Gastroesophageal sphincter (tissue), 3 donors: Measurements from ENCODE around the gene QPCTL.

Source experiments
- POLR2A ChIP-seq, 2 donors: fragments of 450-650 bp; IDR thresholded peaks; one replicate each; pipeline ENCODE4 v1.6.1; 2017; ENCODE audit warnings: antibody characterized with exemption in 2 of 2, mild to moderate bottlenecking in 2 of 2, moderate library complexity in 1 of 2
- TF ChIP-seq, protein P1 (sequence below), 4 experiments: fragments of 200-600 bp in 2 of 4; fragments of 450-650 bp in 2 of 4; sonication (generic) in 1 of 4; IDR thresholded peaks; one replicate each; pipeline ENCODE4 v1.5.1; 2017 to 2019; ENCODE audit warnings: antibody characterized with exemption in 4 of 4, mild to moderate bottlenecking in 2 of 4, moderate library complexity in 2 of 4

DNA sequence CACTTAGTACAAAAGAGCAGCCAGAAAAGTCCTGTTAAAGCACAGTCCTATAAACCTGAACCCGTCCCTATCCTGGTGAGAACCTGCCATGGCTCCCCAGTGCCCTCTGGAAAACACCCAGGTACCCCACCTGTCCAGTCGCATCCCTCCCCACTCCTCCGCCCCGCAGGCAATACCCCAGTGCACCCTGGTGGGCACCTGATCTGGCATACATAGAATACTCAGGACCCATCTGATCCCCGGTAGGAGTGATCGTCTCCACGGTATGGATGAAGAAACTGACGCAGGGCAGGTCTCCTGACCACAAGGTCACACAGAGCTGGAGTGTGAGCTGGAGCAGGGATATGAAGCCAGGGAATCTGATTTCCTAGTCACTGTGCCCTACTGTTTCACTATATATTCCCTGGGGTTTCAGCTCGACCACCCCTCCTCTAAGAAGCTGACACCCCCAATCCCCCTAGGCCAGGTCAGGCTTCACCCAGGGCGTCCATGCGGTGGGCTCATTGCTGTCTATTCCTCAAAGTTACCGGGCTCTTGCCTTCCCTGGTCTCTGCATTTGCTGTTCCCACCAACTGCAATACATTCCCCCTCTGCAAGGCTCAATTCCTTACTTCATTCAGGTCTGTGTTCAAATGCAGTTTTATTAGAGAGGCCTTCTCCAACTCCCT, 25.7 kb downstream of the QPCTL start:
- TF ChIP-seq, protein P1, sequence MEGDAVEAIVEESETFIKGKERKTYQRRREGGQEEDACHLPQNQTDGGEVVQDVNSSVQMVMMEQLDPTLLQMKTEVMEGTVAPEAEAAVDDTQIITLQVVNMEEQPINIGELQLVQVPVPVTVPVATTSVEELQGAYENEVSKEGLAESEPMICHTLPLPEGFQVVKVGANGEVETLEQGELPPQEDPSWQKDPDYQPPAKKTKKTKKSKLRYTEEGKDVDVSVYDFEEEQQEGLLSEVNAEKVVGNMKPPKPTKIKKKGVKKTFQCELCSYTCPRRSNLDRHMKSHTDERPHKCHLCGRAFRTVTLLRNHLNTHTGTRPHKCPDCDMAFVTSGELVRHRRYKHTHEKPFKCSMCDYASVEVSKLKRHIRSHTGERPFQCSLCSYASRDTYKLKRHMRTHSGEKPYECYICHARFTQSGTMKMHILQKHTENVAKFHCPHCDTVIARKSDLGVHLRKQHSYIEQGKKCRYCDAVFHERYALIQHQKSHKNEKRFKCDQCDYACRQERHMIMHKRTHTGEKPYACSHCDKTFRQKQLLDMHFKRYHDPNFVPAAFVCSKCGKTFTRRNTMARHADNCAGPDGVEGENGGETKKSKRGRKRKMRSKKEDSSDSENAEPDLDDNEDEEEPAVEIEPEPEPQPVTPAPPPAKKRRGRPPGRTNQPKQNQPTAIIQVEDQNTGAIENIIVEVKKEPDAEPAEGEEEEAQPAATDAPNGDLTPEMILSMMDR (IDR thresholded peaks at IDR 0.05): no peak
- TF ChIP-seq POLR2A (IDR thresholded peaks at IDR 0.05): no peak
